HEK293 (cell line): ENCODE data around the gene EVC2.

Source experiments
- CTCF ChIA-PET: fragments of 350-600 bp; formaldehyde crosslinking; extraction: SDS; loops from one replicate; lab custom pipeline; 2021; ENCODE audit warnings: antibody characterized with exemption; lab: Yijun Ruan, JAX
- POLR2A ChIA-PET: fragments of 300-600 bp; formaldehyde crosslinking; extraction: SDS; loops from one replicate; lab custom pipeline; 2020; ENCODE audit warnings: antibody characterized with exemption, inconsistent platforms; lab: Yijun Ruan, JAX
- H3K27ac ChIP-seq: fragments of 200-500 bp; sonication (Bioruptor generic); 2 replicates; pipeline ENCODE4 v1.5.1; 2014; ENCODE audit warnings: low read depth, low read length, control low read depth, inconsistent platforms; ENCODE audit errors: extremely low read depth
- H3K36me3 ChIP-seq, 2 experiments: fragments of 200-500 bp in 1 of 2; sonication (Bioruptor generic) in 1 of 2; 1 replicate in 1 of 2; 2 replicates in 1 of 2; pipeline ENCODE4 v1.5.1; 2014 to 2017; ENCODE audit warnings: inconsistent platforms in 2 of 2, low read length in 2 of 2; ENCODE audit not compliant: control insufficient read depth in 2 of 2, insufficient read depth in 1 of 2
- H3K4me1 ChIP-seq: fragments of 200-500 bp; sonication (Bioruptor generic); 2 replicates; pipeline ENCODE4 v1.5.1; 2014; ENCODE audit warnings: mild to moderate bottlenecking, low read length, inconsistent platforms; ENCODE audit not compliant: control insufficient read depth, insufficient read depth
- H3K4me3 ChIP-seq: 2 replicates; pipeline ENCODE4 v1.5.1; 2011; ENCODE audit warnings: low read depth, mild to moderate bottlenecking, control low read depth, low read length, moderate library complexity
- H3K9me3 ChIP-seq: fragments of 200-500 bp; sonication (Bioruptor generic); 2 replicates; pipeline ENCODE4 v1.5.1; 2014; ENCODE audit warnings: low read depth, low read length, inconsistent platforms; ENCODE audit not compliant: control insufficient read depth, insufficient read depth
- KLF1 ChIP-seq: fragments of 450-650 bp; formaldehyde crosslinking; IDR thresholded peaks from 2 replicates; pipeline ENCODE4 v1.5.1; 2016; ENCODE audit warnings: missing biosample characterization, missing genetic modification characterization
- KLF8 ChIP-seq: fragments of 450-650 bp; formaldehyde crosslinking; IDR thresholded peaks from 2 replicates; pipeline ENCODE4 v1.5.1; 2016; ENCODE audit warnings: missing biosample characterization, missing genetic modification characterization
- PRDM1 ChIP-seq: fragments of 450-650 bp; formaldehyde crosslinking; IDR thresholded peaks from 2 replicates; pipeline ENCODE4; 2016; ENCODE audit warnings: missing biosample characterization, missing genetic modification characterization
- SCRT2 ChIP-seq: fragments of 450-650 bp; formaldehyde crosslinking; IDR thresholded peaks from 2 replicates; pipeline ENCODE4 v1.5.1; 2016; ENCODE audit warnings: missing biosample characterization, missing genetic modification characterization
- SP2 ChIP-seq: fragments of 450-650 bp; formaldehyde crosslinking; IDR thresholded peaks from 2 replicates; pipeline ENCODE4 v1.5.1; 2016; ENCODE audit warnings: missing biosample characterization, missing genetic modification characterization
- SP7 ChIP-seq: fragments of 450-650 bp; formaldehyde crosslinking; IDR thresholded peaks from 2 replicates; pipeline ENCODE4 v1.5.1; 2016; ENCODE audit warnings: missing biosample characterization, missing genetic modification characterization
- YY2 ChIP-seq: fragments of 450-650 bp; formaldehyde crosslinking; IDR thresholded peaks from 2 replicates; pipeline ENCODE4 v1.5.1; 2016; ENCODE audit warnings: missing biosample characterization, missing genetic modification characterization
- ZFP3 ChIP-seq: fragments of 450-650 bp; formaldehyde crosslinking; IDR thresholded peaks from 2 replicates; pipeline ENCODE4 v1.5.1; 2016; ENCODE audit warnings: low read depth, missing biosample characterization, missing genetic modification characterization
- ZNF157 ChIP-seq: fragments of 450-650 bp; formaldehyde crosslinking; IDR thresholded peaks from 2 replicates; pipeline ENCODE4 v1.5.1; 2016; ENCODE audit warnings: missing biosample characterization, missing genetic modification characterization
- ZNF266 ChIP-seq: fragments of 450-650 bp; formaldehyde crosslinking; IDR thresholded peaks from 2 replicates; pipeline ENCODE4 v1.5.1; 2016; ENCODE audit warnings: missing biosample characterization, missing genetic modification characterization, low read depth
- ZNF426 ChIP-seq: fragments of 450-650 bp; formaldehyde crosslinking; IDR thresholded peaks from 2 replicates; pipeline ENCODE4 v1.5.1; 2017; ENCODE audit warnings: missing biosample characterization, missing genetic modification characterization, mild to moderate bottlenecking, inconsistent platforms, moderate library complexity
- ZNF530 ChIP-seq: fragments of 450-650 bp; formaldehyde crosslinking; IDR thresholded peaks from 2 replicates; pipeline ENCODE4 v1.5.1; 2016; ENCODE audit warnings: low read depth, missing biosample characterization, missing genetic modification characterization
- ZNF623 ChIP-seq: fragments of 450-650 bp; formaldehyde crosslinking; IDR thresholded peaks from 2 replicates; pipeline ENCODE4 v1.5.1; 2016; ENCODE audit warnings: missing biosample characterization, missing genetic modification characterization
- ZNF629 ChIP-seq: fragments of 450-650 bp; formaldehyde crosslinking; IDR thresholded peaks from 2 replicates; pipeline ENCODE4 v1.5.1; 2017; ENCODE audit warnings: missing biosample characterization, missing genetic modification characterization
- ZNF791 ChIP-seq: fragments of 450-650 bp; formaldehyde crosslinking; IDR thresholded peaks from 2 replicates; pipeline ENCODE4 v1.5.1; 2016; ENCODE audit warnings: missing biosample characterization, missing genetic modification characterization
- TF ChIP-seq, protein P1 (sequence below): fragments of 450-650 bp; formaldehyde crosslinking; IDR thresholded peaks from 2 replicates; pipeline ENCODE4 v1.5.1; 2016; ENCODE audit warnings: missing biosample characterization, missing genetic modification characterization
- TF ChIP-seq, protein P2 (sequence below): fragments of 450-650 bp; formaldehyde crosslinking; IDR thresholded peaks from 2 replicates; pipeline ENCODE4 v1.5.1; 2016; ENCODE audit warnings: missing biosample characterization, missing genetic modification characterization
- TF ChIP-seq, protein P3 (sequence below): fragments of 450-650 bp; formaldehyde crosslinking; IDR thresholded peaks from 2 replicates; pipeline ENCODE4 v1.5.1; 2016; ENCODE audit warnings: missing biosample characterization, missing genetic modification characterization
- TF ChIP-seq, protein P4 (sequence below): fragments of 450-650 bp; formaldehyde crosslinking; IDR thresholded peaks from 2 replicates; pipeline ENCODE4 v1.5.1; 2017; ENCODE audit warnings: missing biosample characterization, mild to moderate bottlenecking, missing genetic modification characterization, moderate library complexity

EVC2 gene

DNA sequence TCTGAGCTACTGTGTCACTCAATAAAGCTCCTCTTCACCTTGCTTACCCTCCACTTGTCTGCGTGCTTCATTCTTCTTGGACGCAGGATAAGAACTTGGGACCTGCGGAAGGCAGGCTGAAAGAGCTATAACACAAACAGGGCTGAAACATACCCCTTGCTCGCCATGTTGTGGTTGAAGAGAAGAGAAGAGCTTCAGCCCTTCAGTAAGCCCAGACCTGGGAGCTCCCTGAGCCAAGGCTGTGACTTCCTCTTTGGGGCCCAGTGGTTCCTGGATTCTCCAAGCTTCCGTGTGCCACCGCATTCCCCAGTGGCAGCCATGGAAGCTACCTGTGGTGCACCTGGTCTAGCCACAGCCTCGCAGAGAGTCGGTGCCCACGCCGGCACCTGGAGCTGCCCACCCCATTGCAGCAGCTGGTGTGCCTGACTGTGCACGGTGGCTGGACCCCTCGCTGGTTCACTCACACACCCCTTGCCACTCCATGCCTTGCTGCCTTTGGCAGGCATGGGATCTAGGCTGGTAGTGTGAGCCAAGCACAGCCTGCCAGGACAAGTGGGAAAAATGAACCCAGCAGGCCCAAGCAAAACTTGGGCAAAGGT lies 160.6 kb downstream of the EVC2 start (continued):
- TF ChIP-seq ZNF623 (tag by site-specific recombination) = no peak
- no peak for TF ChIP-seq ZNF530 (tag by site-specific recombination)
- TF ChIP-seq SP7 (tag by site-specific recombination) = no peak
- no peak for TF ChIP-seq PRDM1 (tag by site-specific recombination)
- TF ChIP-seq ZNF426 = no peak
- TF ChIP-seq ZNF629 (tag by site-specific recombination) = no peak
- TF ChIP-seq, all 188 proteins: peak for 0

DNA sequence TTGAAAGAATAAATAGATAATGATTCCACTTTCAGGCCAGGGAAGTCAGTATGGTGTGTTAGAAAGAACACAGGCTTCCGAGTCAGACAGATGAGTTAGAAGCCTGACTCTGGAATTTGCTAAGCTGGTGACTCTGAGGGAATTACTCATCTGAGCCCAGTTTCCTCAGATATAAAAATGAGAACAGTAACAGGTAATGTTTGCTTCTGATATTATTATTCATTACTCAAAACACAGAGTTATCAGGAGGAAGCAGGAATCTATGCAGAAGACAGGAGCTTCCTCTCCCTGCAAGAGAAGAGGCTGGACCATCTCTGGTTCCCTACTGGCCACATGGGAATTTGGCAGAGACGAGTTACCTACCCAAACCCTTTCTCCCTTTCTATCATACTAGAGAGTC lies 163.1 kb downstream of the EVC2 start:
- CTCF ChIA-PET = no interaction called here
- Histone ChIP-seq H3K9me3 (no peaks in the 10 kb centered on the region), H3K4me3 (no peak overlapping the region), H3K36me3 (no peaks in the 10 kb centered on the region), H3K4me1 (no peaks in the 10 kb centered on the region), H3K27ac (no peak overlapping the region)
- TF ChIP-seq ZNF266 (tag by site-specific recombination) = no peak
- no peak for TF ChIP-seq SCRT2 (tag by site-specific recombination)
- TF ChIP-seq ZNF791 = no peak
- TF ChIP-seq ZFP3 = no peak
- TF ChIP-seq KLF1 (tag by site-specific recombination) = no peak
- POLR2A ChIA-PET = no interaction called here

DNA sequence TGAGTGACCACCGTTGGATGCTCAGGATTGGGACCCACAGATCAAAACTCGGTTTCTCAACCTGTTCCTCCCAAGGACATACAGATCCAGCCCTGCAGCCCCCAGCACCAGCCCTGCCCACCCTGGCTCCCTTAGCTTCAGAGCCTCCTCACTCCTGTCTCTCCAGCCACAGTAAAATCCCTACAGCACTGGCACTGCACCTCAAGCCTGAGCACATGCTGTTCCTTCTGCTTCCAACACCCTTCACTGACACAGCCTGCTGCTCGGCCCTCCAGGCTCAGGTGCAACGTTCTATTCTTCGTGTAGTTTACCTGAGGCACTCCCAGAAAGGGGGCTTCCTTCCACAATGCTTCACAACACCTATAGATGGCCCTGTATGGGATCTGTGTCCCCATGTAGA lies 163.6 kb downstream of the EVC2 start:
- no peaks in the 10 kb centered on the region for H3K9me3 ChIP-seq
- no peak overlapping the region for H3K27ac ChIP-seq
- H3K36me3 ChIP-seq = no peaks in the 10 kb centered on the region
- CTCF ChIA-PET = no interaction called here
- H3K4me1 ChIP-seq = no peaks in the 10 kb centered on the region
- TF ChIP-seq ZFP3 (no peak), ZNF266 (tag by site-specific recombination) (no peak), KLF8 (tag by site-specific recombination) (no peak), ZNF157 (tag by site-specific recombination) (no peak), YY2 (tag by site-specific recombination) (no peak), SP2 (tag by site-specific recombination) (no peak)
- TF ChIP-seq, protein P1, sequence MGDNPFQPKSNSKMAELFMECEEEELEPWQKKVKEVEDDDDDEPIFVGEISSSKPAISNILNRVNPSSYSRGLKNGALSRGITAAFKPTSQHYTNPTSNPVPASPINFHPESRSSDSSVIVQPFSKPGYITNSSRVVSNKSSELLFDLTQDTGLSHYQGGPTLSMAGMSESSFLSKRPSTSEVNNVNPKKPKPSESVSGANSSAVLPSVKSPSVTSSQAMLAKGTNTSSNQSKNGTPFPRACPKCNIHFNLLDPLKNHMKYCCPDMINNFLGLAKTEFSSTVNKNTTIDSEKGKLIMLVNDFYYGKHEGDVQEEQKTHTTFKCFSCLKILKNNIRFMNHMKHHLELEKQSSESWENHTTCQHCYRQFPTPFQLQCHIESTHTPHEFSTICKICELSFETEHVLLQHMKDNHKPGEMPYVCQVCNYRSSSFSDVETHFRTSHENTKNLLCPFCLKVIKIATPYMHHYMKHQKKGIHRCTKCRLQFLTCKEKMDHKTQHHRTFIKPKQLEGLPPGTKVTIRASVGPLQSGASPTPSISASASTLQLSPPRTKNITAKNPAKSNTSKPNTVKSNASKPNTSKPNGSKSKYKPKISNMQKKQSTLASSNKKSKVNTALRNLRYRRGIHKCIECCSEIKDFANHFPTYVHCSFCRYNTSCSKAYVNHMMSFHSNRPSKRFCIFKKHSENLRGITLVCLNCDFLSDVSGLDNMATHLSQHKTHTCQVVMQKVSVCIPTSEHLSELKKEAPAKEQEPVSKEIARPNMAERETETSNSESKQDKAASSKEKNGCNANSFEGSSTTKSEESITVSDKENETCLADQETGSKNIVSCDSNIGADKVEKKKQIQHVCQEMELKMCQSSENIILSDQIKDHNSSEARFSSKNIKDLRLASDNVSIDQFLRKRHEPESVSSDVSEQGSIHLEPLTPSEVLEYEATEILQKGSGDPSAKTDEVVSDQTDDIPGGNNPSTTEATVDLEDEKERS (tag by site-specific recombination) = no peak
- TF ChIP-seq, protein P2, sequence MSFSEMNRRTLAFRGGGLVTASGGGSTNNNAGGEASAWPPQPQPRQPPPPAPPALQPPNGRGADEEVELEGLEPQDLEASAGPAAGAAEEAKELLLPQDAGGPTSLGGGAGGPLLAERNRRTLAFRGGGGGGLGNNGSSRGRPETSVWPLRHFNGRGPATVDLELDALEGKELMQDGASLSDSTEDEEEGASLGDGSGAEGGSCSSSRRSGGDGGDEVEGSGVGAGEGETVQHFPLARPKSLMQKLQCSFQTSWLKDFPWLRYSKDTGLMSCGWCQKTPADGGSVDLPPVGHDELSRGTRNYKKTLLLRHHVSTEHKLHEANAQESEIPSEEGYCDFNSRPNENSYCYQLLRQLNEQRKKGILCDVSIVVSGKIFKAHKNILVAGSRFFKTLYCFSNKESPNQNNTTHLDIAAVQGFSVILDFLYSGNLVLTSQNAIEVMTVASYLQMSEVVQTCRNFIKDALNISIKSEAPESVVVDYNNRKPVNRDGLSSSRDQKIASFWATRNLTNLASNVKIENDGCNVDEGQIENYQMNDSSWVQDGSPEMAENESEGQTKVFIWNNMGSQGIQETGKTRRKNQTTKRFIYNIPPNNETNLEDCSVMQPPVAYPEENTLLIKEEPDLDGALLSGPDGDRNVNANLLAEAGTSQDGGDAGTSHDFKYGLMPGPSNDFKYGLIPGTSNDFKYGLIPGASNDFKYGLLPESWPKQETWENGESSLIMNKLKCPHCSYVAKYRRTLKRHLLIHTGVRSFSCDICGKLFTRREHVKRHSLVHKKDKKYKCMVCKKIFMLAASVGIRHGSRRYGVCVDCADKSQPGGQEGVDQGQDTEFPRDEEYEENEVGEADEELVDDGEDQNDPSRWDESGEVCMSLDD (tag by site-specific recombination) = no peak
- TF ChIP-seq, protein P3, sequence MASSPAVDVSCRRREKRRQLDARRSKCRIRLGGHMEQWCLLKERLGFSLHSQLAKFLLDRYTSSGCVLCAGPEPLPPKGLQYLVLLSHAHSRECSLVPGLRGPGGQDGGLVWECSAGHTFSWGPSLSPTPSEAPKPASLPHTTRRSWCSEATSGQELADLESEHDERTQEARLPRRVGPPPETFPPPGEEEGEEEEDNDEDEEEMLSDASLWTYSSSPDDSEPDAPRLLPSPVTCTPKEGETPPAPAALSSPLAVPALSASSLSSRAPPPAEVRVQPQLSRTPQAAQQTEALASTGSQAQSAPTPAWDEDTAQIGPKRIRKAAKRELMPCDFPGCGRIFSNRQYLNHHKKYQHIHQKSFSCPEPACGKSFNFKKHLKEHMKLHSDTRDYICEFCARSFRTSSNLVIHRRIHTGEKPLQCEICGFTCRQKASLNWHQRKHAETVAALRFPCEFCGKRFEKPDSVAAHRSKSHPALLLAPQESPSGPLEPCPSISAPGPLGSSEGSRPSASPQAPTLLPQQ = no peak
- TF ChIP-seq, protein P4, sequence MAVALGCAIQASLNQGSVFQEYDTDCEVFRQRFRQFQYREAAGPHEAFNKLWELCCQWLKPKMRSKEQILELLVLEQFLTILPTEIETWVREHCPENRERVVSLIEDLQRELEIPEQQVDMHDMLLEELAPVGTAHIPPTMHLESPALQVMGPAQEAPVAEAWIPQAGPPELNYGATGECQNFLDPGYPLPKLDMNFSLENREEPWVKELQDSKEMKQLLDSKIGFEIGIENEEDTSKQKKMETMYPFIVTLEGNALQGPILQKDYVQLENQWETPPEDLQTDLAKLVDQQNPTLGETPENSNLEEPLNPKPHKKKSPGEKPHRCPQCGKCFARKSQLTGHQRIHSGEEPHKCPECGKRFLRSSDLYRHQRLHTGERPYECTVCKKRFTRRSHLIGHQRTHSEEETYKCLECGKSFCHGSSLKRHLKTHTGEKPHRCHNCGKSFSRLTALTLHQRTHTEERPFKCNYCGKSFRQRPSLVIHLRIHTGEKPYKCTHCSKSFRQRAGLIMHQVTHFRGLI (tag by site-specific recombination) = no peak
- H3K4me3 ChIP-seq = no peak overlapping the region
- POLR2A ChIA-PET = no interaction called here
